Spleen (tissue), 7 donors: ENCODE results near the gene TMEM151A.

Source experiments
- CTCF ChIP-seq, 11 experiments: fragments of 200-600 bp in 7 of 11; fragments of 450-650 bp in 4 of 11; sonication (generic) in 4 of 11; IDR thresholded peaks in 8 of 11; conservative IDR thresholded peaks in 3 of 11; 1 replicate in 7 of 11; 2 replicates in 4 of 11; pipeline versions ENCODE4 v1.4.0 to v1.8.0; 2016 to 2021; ENCODE audit warnings: antibody characterized with exemption in 11 of 11, inconsistent platforms in 4 of 11, mild to moderate bottlenecking in 1 of 11
- POLR2AphosphoS5 ChIP-seq, 3 donors: sonication (generic); formaldehyde crosslinking; IDR thresholded peaks; one replicate each; pipeline ENCODE4 v1.5.1; 2017; ENCODE audit warnings: antibody characterized with exemption in 3 of 3
- donor health status: DM: no; HTN: no; CAD: no; lungs with moderate emphysema.
- donor health status: DM: no; HTN: no; CAD: no.
- donor health status: DM: no; HTN: no; CAD: no.

GRCh38 chr11:66280428-66280827 lies 11.3 kb upstream of the TMEM151A start:
- TF ChIP-seq POLR2AphosphoS5 (IDR thresholded peaks at IDR 0.05) (peak in 1 of 3 donors; percentile 38), CTCF (IDR thresholded peaks at IDR 0.05 in 8 of 11, conservative IDR thresholded peaks at IDR 0.05 in 3 of 11) (no peak)
